Measurements from ENCODE around the gene OR10H4. TPM values are rescaled to one million over a fixed set of nuclear protein-coding genes. Genes with fewer than 3 reads are reported as not detected.

The OR10H4 gene
- total and polyA plus RNA-seq, 2 of the 8 experiments (the other 6 are each of a cell fraction or from before 2014, with no cell fraction given), result not detected

- WGBS, 2 experiments (ENCODE audit: extremely low coverage in 1 of 2, insufficient coverage in 1 of 2, insufficient read length in 1 of 2, insufficient replicate concordance in 2 of 2, low coverage in 1 of 2, low lambda C conversion rate in 2 of 2, missing lambda C conversion rate in 1 of 2), result 83% methylated on average over 4 of the region's 8 CpGs; no CpG with 5 or more reads in 1 of the 2 experiments
- no peak for FAIRE-seq
- no peak overlapping the region for H4K8ac ChIP-seq (ENCODE audit: extremely low read depth, insufficient read depth, low read length)
These were observed 35.0 kb upstream of the OR10H4 start for GRCh38 chr19:15913830-15914229.

More at GRCh38 chr19:15913830-15914229, 35.0 kb upstream of the OR10H4 start:
- Histone ChIP-seq H3K4me3 (ENCODE audit: extremely low read depth in 1 of 4, insufficient read depth in 2 of 4, low read depth in 3 of 4, low read length in 4 of 4) (no peak overlapping the region), H3K79me2 (ENCODE audit: control insufficient read depth in 1 of 2, insufficient read depth in 2 of 2, low read length in 2 of 2) (no peaks in the 10 kb centered on the region), H2AK5ac (ENCODE audit: low read depth, low read length) (no peak overlapping the region), H3K56ac (replicated peaks; ENCODE audit: insufficient read length, low read depth, low read length) (no peak overlapping the region), H2AFZ (ENCODE audit: low read length) (no peak overlapping the region), H3K14ac (ENCODE audit: insufficient read length) (no peak overlapping the region), H3K9ac (replicated peaks in 1 of 4; ENCODE audit: extremely low read depth in 1 of 4, low read depth in 3 of 4, low read length in 3 of 4) (no peak overlapping the region), H2BK15ac (ENCODE audit: low read length) (no peak overlapping the region), H4K91ac (replicated peaks; ENCODE audit: insufficient read length, low read length) (no peak overlapping the region), H3K27ac (ENCODE audit: low read depth, low read length) (no peak overlapping the region), H3K18ac (ENCODE audit: extremely low read depth, low read length) (no peak overlapping the region), H3K23ac (ENCODE audit: insufficient read length) (no peak overlapping the region), H3K23me2 (ENCODE audit: low read depth, low read length) (no peaks in the 10 kb centered on the region), H2BK5ac (ENCODE audit: low read depth, low read length) (no peak overlapping the region), H4K5ac (ENCODE audit: insufficient read length, low read depth, low read length) (no peak overlapping the region), H3K4me1 (replicated peaks in 1 of 4; ENCODE audit: control insufficient read depth in 3 of 4, insufficient read depth in 4 of 4, low read length in 3 of 4) (no peaks in the 10 kb centered on the region), H3K27me3 (replicated peaks in 1 of 4; ENCODE audit: control insufficient read depth in 3 of 4, extremely low read depth in 1 of 4, insufficient read depth in 3 of 4, low read length in 3 of 4) (no peaks in the 10 kb centered on the region), H3K36me3 (ENCODE audit: control insufficient read depth in 2 of 4, insufficient read depth in 4 of 4, low read length in 3 of 4) (no peaks in the 10 kb centered on the region; a peak in 1 of 8 replicates), H3K79me1 (ENCODE audit: low read depth, low read length) (no peaks in the 10 kb centered on the region), H3K9me3 (ENCODE audit: insufficient read depth in 2 of 2, low read depth in 1 of 2, low read length in 1 of 2) (peaks cover 45 to 69% of the 10 kb centered on the region in 2 experiments; a peak in 3 of 4 replicates), H2BK120ac (replicated peaks; ENCODE audit: low read depth, low read length) (no peak overlapping the region), H2BK20ac (ENCODE audit: low read length) (no peak overlapping the region), H3K4me2 (ENCODE audit: insufficient read depth in 1 of 2, low read depth in 2 of 2, low read length in 2 of 2) (no peak overlapping the region), H4K20me1 (replicated peaks in 1 of 2; ENCODE audit: control insufficient read depth in 1 of 2, insufficient read depth in 2 of 2, low read length in 2 of 2) (no peaks in the 10 kb centered on the region), H2BK12ac (ENCODE audit: low read depth, low read length) (no peak overlapping the region), H3K4ac (replicated peaks; ENCODE audit: insufficient read length, low read depth, low read length) (no peak overlapping the region)
- TF ChIP-seq SUZ12 (IDR thresholded peaks at IDR 0.05; ENCODE audit: low read length) (no peak), GTF2F1 (IDR thresholded peaks at IDR 0.05; ENCODE audit: borderline replicate concordance, low read depth, low read length) (no peak), TCF12 (IDR thresholded peaks at IDR 0.05; ENCODE audit: low read depth, low read length) (no peak), CBX5 (IDR thresholded peaks at IDR 0.05; ENCODE audit: low read depth, low read length) (no peak), TAF1 (IDR thresholded peaks at IDR 0.05; ENCODE audit: low read depth, low read length) (no peak), ATF2 (IDR thresholded peaks at IDR 0.05; ENCODE audit: low read length) (no peak), GABPA (IDR thresholded peaks at IDR 0.05; ENCODE audit: borderline replicate concordance, insufficient read depth, low read length) (no peak), CHD1 (IDR thresholded peaks at IDR 0.05; ENCODE audit: low read depth, low read length) (no peak), KDM1A (IDR thresholded peaks at IDR 0.05; ENCODE audit: borderline replicate concordance, low read length) (no peak)
- ChIA-PET CTCF (ENCODE audit: partially characterized antibody) (no interaction called here), POLR2A (ENCODE audit: partially characterized antibody) (no interaction called here)
- no peak for DNase-seq (ENCODE audit: low read depth in 1 of 2, low spot score in 2 of 2)

All from H1 (cell line).